AG09309 (cell line): ENCODE results near the gene FEV.

Experiments
- DNase-seq: peaks from one replicate; pipeline ENCODE4 v3.0.0-alpha.2; 2010; ENCODE audit warnings: low read depth
- H3K4me3 ChIP-seq: 2 replicates; pipeline ENCODE4 v1.5.1; 2011; ENCODE audit warnings: mild to moderate bottlenecking, low read depth, low read length, moderate library complexity; ENCODE audit not compliant: control insufficient read depth
- CTCF ChIP-seq: IDR thresholded peaks from 2 replicates; pipeline ENCODE4 v1.5.1; 2011; ENCODE audit warnings: mild to moderate bottlenecking, low read depth, low read length, inconsistent platforms; ENCODE audit not compliant: insufficient read depth, control insufficient read depth; ENCODE audit errors: missing control alignments

The FEV gene

GRCh38 chr2:218999881-219000568, 15.0 kb upstream of the FEV start:
- no peak for DNase-seq
- no peak for TF ChIP-seq CTCF
- no peak overlapping the region for H3K4me3 ChIP-seq

DNA sequence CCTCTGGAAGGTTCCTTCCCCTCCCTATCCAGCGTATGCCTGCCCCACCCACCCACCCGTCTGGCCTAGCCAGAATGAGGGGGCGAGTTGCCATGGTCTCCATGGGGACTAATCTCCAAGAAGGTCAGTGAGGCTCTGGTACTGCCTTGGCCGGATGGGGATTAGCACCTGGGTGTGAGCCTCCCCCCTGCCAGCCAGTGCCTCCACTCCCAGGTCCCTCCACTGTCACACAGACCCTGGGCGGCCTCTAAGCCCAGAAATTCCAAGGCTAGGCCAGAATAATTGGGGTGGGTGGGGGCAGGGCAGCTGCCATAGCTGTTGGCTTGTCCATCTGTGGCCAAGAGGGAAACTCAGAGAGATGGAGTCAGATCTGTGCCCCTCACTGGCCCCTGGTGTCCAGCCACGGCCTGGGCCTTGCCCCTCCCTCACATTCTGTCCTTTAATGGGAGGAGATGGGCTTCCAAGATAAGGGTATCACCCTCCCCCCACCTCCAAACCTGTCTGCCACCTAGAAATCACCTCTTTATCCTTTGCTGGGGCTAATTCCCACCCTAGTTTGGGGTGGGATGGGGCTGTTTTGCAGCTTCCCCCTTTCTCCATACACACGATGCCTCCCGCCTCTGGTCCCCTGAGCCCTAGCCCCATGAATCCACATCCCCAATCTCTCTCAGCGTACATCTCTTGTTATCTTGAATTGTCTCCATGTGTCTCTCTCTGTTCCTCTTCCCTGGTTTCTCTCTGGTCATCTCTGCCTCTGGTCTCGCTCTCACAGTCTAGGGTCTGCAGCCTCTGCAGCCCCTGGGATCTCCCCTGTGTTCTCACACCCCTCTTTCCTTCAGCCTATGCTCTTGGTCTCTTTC, 14.3 kb upstream of the FEV start:
- DNase-seq: no peak
- no peak for TF ChIP-seq CTCF
- H3K4me3 ChIP-seq: no peak overlapping the region

- TF ChIP-seq CTCF: no peak
- DNase-seq: no peak
- no peak overlapping the region for H3K4me3 ChIP-seq
Observed at GRCh38 chr2:218998414-218999002, 13.5 kb upstream of the FEV start.

DNA sequence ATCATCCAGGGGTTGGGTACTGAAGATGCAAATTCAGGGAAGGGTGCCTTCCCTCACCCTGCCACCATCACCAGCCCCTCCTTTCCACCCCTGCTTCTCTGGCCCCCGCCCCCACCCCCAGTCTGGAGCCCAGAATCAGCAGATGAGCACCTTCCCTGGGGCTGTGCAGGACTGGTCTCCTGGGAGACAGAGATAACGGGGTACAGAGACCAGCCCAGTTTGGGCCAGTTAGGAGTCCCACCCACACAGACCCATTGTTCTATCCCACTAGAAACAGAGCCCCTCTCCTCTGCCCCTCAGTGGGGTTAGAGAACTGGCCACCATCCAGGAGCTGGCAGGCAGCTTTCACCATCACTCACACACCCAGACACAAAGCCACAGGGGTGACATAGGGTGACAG, 12.7 kb upstream of the FEV start:
- H3K4me3 ChIP-seq: no peak overlapping the region
- TF ChIP-seq CTCF: no peak
- DNase-seq: no peak

- TF ChIP-seq CTCF: no peak
- no peak overlapping the region for H3K4me3 ChIP-seq
- DNase-seq: no peak
Observed at GRCh38 chr2:218996937-218997336, 12.0 kb upstream of the FEV start.

- peak overlapping the region; percentile 33 for H3K4me3 ChIP-seq
- DNase-seq: peak; percentile 14
- peak; percentile 88 for TF ChIP-seq CTCF
Observed at GRCh38 chr2:218995972-218996711, 11.2 kb upstream of the FEV start.
